GM18868 (cell line): ENCODE measurements around the gene WNK3.
"Not testable (repeated sequence)": the region's sequence is repeated elsewhere in the genome, so short reads cannot be mapped to it uniquely, and the experiment has no call there.

Experiments used
- ATAC-seq: cut with Tn5 transposase; IDR thresholded peaks from one replicate; pipeline ENCODE4 v1.9.1; 2021; ENCODE audit warnings: mild to moderate bottlenecking, moderate library complexity; ENCODE audit not compliant: unreplicated experiment

The WNK3 gene

DNA sequence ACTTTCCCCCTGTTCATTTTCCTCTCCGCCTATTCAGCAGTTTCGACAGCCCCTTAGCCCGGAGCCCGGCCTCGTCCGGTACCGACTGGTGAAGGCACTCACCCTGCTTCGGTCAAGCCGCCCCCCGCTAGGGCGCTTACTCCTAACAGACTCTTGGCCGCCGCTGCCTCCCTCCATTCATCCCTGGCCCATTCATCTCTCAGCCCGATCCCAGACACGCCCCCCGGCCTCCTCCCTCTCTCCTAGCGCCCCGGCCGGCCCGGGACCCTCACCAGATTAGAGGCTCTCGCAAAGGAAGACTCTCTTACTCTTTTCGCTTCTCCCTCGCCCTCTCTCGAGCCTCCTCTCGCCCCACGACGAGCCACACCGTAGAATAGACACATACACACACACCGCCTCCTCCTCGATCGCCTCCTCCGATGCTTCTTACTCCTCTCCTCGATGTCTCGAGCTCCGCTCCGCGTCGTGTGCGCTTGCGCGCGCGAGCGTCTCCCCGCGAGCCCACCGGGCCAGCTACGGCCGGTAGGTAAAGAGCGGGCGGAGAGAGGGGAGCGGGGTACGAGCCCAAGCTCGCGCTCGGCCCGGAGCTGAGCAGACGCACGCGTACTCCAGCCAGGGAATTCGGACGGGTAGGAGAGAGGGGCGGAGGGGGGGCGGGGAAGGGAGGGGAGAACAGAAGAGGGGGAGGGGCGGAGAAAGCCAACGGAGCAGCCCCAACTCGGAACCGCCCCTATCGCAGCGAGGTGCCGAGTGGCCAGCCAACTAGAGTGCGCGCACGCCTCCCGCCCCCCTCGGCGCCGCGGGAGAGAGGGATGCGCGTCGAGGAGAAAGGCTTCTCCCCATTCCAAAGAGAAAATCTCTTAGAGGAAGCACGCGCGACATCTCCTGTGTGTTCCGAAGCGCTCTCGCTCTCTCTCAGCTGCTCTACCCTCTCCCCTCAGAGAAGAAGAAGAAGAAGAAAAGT, at the start of gene WNK3:
Gene WNK3, minus strand, starts transcription at position 633 of the 964 bp plus-strand sequence.
- ATAC-seq, result peak; percentile 37

DNA sequence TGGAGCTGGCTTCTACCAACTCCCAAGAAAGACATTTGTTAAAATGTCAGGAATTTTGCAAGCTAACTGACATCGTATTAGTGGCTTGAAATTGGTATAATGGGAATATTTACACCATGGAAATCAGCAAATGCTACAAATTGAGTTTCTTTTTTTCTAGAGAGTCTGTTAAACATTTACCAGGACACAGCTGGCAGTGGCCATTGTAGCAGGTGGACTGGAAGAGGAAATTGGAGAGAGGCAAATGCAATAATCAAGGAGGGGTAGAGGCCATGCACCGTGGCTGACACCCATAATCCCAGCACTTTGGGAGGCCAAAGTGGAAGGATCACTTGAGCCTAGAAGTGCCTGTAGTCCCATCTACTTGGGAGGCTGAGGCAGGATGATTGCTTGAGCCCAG, 49.4 kb upstream of the WNK3 start:
- ATAC-seq, result no peak

DNA sequence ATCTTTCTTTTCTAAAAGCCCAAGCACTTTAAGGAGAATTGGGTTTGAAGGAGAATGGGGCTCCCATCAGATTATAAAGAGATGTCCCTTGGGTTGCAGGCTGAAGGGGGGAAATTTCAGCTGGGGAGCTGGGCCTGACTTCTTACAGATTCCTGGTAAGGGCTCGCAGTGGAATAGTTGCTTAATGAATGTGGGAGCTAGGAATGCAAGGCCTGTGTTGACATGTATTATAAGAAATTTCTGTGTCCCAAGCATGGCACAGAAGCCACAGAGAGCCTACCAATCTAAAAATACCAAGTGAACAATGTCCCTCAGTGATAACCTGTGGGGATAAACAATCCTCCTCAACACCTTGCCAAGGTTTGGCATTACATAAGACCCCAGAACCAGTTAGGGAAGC, 39.3 kb upstream of the WNK3 start:
- no peak for ATAC-seq

DNA sequence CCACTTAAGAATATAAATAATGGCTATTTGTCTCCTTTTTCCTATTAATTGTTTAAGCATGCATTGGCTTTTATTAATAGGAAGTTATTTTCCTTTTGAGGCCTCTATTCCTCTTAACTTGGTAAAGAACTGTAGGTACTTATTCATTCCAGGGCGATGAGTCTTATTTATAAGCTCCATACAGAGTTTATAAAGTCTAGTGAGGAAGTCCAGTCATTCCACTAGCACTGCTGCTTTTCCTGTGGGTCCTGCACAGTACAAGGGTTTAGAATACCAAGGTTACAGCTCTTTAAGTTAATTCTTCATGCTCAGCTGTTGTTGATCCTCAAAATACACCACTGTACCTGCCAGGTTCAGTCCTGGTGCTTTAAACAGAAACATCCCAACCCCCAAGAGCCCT, 28.5 kb upstream of the WNK3 start:
- ATAC-seq, result no peak

DNA sequence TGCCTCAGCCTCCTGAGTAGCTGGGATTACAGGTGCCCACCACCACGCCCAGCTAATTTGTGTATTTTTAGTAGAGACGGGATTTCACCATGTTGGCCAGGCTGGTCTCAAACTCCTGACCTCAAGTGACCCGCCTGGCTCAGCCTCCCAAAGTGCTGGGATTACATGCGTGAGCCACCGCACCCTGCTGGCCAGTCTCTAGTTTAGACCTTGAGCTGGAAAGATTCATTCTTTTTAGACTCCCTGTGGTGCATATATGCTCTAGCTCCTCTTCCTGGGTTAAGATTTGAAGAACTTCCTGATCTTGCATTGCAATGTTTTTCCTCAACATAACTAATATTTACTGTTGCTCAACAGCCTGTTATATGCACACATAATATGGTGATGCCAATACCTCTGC, 26.8 kb upstream of the WNK3 start:
- ATAC-seq, result not testable (repeated sequence)

DNA sequence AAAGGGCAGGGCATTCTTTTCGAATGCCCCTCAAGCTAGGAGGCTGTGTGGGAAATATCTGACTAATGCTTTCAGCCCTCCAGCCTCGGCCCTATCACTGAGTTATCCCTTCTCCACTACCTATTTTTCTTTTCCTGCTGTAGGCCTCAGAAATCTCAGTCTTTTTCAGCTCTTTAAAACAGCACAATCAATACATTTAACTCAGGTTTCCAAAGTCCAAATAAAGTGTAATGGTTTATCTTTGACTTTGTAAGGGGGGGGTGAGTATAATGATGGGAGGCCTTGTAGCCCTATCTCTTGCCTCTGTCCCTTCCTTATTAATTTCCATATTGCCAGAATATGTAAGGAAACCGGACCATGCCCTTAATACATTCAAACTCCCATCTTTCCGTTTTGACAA, 1.6 kb upstream of the WNK3 start:
- ATAC-seq, result no peak

DNA sequence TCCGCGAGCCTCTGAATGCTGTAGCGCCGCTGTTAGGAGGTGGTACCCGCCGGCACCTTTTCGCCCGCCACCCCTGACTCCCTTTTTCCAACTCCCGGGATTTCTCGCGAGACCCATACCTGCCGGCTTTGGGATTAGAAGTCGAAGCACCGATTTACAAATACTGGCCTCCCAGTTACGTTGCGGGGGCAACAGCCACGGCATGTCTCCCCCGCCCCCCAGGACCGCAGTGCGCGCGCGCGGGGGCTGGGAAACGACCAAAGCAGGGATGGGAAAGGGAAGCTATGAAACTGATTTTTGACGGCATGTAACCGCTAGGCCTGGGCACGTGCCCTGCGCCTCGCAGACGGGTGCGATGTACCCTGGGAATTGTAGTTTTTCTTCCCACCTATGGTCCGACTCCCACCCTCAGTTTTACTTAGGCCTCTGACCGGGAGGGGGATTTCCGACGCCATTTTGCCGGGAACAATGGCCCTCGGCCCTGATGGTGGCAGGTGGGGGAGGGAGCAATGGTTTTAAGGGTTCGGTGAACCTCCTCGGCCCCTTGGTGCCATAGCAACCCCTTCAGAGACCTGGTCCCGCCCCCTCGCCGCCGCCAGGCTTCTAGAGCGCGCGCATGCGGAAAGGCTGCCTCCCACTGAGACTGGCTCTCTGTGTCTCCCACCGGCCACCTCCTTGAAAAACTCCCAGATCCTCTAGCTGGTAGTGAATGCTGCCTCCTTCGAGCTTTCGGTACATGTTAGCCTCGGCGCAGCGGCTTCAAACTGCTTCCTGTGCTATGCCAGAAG, 772 bp upstream of the WNK3 start:
- peak; percentile 87 for ATAC-seq

DNA sequence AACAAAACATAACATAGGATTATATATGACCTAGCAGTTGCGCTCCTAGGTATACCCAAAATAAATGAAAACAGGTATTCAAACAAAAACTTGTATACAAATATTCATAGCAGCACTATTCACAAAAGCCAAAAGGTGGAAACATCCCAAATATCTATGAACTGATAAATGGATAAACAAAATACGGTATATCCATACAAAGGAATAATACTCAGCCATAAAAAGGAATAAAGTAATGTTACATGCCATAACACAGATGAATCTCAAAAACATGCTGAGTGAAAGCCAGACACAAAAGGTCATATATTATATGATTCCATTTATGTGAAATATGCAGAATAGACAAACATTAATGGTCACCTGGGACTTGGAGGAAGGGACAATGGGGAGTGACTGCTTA, 5.2 kb downstream of the WNK3 start:
- ATAC-seq, result no peak

DNA sequence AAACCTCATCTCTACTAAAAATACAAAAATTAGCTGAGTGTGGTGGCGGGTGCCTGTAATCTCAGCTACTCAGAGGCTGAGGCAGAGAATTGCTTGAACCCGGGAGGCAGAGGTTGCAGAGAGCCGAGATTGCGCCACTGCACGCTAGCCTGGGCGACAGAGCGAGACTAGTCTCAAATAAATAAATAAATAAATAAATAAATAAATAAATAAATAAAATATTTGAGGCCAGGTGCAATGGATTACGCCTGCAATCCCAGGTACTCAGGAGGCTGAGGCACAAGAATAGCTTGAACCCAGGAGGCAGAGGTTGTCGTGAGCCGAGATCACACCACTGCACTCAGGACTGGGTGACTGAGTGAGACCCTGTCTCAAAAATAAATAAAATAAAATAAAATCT, 20.5 kb downstream of the WNK3 start:
- not testable (repeated sequence) for ATAC-seq

DNA sequence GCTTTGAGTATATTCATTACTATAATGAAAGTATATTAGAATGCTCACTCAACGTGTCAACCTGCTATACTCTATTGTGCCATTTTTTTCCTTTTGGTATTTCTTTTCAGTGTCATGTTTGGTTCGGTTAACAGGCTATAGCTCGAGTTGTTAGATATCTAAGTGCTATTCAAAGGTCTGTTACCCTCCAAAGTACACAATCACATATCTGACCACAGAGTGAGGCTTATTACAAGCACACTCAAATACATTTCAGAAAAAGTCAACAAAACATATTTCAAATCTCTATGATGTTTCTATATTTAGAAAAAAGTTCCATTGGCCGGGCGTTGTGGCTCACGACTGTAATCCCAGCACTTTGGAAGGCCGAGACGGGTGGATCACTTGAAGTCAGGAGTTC, 32.8 kb downstream of the WNK3 start:
- no peak for ATAC-seq

DNA sequence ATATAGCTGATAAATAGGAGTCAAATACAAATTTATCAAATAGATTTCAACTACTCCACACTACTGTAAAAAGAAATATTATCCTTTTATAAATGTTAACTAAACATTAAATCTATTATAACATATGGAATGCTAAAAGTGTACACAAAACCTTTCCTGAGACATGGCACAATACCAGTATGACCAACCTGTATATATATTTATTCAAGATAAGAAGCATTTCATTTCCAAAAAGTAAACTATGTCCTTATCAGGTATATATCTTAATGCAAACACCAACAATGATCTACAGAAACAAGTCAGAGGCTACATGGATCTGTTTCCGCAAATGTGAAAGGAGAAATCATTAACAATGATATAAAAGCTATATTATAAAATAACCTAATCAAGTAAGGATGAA, 37.8 kb downstream of the WNK3 start:
- ATAC-seq, result no peak

DNA sequence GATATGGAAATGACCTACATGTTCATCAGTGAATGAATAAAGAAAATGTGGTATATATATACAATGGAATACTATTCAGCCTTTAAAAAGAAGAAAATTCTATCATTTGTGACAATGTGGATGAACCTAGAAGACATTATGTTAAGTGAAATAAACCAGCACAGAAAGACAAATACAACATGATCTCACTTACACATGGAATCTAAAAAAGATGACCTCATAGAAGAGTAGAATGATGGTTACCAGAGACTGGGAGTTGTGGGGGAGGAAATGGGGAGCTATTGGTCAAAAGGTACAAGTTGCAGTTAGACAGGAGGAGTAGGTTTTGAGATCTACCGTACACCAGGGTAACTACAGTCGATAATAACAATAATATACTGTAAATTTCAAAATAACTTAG, 51.5 kb downstream of the WNK3 start:
- ATAC-seq, result no peak

DNA sequence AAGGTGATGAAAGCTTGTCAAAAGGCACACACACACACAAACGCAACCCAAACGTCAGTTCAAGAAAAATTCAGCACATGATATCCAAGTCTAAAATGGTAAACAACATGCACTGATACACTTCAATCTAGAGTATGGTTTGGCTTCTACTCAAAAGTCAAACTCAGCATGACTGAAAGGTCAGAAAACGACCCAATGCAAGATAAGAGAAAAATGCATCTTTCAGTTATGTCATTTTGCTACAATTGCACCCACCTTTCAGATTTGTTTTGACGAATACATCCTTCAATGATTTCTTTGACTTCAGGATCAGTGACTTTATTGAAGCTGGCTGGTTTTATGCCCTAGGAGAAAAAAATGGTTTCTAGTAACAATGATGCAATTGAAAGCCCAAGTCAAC, 56.3 kb downstream of the WNK3 start:
- ATAC-seq, result no peak

DNA sequence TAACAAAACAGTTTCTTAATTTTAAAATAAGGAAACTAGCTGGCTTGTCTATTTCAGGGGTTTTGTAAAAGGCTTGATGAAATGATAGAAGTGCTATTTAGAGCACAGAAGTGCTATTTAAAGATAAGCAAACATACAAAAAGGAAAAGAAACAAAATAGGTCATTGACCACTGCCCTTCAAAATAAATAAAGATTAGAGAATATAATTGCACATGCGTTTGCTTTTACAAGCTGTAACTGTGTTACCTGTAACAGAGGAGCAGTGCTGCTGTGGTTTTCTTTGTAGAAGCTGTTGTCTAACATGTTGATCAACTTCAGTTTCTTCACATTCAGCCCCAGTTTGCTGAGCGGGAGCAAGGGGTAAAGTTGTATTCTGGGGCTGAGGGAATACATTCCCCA, 63.5 kb downstream of the WNK3 start:
- no peak for ATAC-seq

DNA sequence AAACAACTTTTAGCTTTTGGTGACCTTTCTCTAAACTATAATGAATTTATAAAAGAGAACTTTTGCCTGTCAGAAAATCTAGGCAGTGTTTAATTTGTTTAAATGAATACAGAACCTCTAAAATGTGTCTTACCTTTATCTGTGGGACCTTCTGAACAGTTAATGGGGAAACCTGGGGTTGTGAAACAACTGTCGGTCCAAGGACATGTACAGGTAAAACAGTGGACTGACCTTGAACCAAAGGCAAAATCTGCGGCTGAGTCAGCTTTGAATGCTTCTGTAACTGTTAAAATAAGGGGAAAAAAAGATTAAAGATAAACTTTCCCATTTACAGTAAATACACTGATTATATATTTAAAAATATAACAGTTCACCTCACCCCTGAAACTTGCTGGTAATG, 65.1 kb downstream of the WNK3 start:
- ATAC-seq, result no peak

DNA sequence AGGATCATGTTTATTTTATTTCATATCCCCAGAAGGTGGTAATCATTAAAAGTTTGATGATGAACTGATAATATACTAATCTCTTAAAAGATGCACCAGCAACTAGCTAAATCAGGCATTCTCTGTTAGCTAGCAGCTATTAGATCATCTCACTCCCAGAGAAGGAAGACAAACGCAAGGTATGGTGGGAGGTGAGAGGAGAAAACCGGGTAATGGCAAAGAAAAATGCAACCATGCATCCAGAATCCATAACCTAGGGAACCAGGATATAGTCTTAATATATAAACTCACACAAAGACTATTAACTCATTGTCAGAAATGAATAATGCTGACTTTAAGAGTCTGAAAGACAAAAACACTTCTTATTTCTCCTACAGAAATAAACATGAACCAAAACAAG, 66.1 kb downstream of the WNK3 start:
- no peak for ATAC-seq

DNA sequence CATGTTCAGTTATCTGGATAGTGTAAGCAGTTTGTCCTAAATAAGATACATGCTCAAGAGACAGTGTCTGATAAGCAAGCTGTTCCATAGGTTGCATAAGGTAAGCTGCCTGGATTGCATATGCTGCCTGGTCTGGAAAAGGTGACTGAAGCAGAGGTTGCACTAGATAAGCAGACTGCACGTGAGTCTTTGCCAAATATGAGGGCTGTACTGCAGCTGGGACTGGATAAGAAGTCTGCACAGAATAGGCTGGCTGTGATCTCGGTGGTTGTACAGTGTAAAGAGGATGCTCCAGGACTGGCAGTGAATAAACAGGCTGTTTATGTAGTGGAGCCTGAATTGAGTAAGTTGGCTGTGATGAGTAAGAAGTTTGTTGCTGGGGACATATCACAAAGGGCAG, 68.9 kb downstream of the WNK3 start:
- ATAC-seq, result no peak

DNA sequence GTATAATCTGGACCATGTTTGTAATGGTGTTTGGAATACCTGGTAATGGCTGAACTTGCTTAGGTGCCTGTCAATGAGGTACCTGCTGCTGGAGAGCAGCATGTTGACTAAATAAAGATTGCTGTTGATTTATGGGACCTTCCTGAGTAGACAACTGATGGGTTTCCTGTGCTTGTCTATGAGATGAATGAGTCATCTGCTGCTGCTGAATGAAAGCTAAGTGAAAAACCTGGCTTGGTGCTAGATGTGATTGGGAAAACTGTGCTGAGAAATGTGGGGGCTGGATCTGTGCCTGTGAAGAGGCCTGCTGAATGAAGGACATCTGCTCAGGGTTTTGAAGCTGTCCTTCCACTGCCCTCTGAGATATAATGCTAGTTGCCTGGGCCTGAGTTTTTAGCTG, 69.6 kb downstream of the WNK3 start:
- no peak for ATAC-seq

DNA sequence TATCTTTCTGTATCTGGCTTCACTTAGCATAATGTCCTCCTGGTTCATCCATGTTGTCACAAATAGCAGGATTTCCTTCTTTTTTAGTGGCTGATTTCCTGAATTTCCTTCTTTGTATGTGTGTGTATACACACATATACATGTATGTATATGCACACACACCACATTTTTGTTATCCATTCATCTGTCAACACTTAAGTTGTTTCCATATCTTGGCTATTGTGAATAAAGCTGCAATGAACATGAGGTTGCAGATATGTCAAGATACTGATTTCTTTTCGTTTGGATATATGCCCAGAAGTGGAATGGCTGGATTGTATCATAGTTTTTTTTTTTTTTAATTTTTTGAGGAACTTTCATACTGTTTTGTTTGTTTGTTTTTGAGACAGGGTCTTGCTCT, 76.2 kb downstream of the WNK3 start:
- ATAC-seq, result no peak

DNA sequence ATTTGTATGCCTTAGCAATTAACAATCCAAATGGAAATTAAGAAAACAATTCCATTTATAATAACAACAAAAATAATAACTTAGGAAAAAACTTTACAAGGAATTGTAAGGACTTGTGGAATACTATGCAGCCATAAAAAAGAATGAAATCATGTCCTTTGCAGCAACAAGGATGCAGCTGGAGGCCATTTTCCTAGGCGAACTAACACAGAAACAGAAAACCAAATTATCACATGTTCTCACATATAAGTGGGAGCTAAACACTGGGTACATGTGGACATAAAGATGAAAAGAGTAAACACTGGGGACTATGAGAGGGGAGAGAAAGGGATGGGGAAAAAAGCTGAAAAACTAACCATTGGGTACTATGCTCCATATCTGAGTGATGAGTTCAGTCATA, 77.4 kb downstream of the WNK3 start:
- ATAC-seq, result no peak

DNA sequence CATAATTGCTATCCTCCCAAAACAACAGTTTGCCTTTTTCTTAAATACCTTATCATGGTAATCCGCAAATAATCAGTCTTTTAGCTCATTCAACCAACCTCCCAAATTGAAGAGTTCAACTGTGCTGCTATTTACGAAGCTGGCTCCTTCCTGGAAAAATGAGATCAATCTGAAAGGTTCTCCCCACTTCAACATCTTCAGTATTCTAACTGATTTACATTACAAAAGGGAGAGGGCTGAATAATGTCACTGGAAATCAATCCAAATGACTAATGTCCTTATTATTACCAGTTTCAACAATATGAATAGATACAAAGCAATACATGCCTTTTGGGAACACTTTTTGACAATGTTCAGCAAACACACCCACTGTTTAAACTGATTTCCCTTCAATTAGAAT, 86.2 kb downstream of the WNK3 start:
- ATAC-seq, result no peak

DNA sequence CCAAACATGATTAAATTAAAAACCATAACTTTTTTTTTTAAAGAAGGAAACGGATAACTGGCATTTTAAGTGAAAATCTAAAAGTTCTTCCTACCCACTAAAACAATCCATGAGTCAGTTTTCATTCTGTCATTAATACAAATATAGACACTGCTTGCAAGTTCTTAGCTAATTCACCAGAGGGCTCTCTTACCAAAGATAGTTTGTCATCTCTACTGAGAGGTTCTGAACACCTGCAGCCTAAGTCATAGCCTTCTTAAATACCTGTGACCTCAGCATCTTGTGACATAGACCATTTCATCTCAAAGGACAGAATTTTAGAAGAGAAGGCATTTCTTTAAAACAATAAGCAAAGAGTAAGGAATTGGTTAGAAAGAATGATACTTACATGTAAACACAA, 109.5 kb downstream of the WNK3 start:
- peak; percentile 57 for ATAC-seq
